CD4-positive, alpha-beta memory T cell (primary cell): ENCODE data around the gene MEIS2. TPM values are rescaled to one million over a fixed set of nuclear protein-coding genes. Genes with fewer than 3 reads are reported as not detected.

Experiments used
- CTCF ChIA-PET: fragments of 350-600 bp; sonication (Branson Sonifier 250); formaldehyde crosslinking; loops from one replicate; lab custom pipeline; 2021; ENCODE audit warnings: inconsistent platforms; ENCODE audit not compliant: partially characterized antibody; lab: Charles Lee
- POLR2A ChIA-PET: fragments of 350-600 bp; sonication (Branson Sonifier 250); formaldehyde crosslinking; loops from one replicate; lab custom pipeline; 2021; ENCODE audit not compliant: partially characterized antibody; lab: Charles Lee
- DNase-seq, 5 donors: peaks; one replicate each; pipeline versions ENCODE4 v3.0.0 to v3.0.0-alpha.2; 2020 to 2022; ENCODE audit warnings: mixed read lengths in 1 of 5
- H3K27ac ChIP-seq: one replicate; pipeline ENCODE4 v1.7.0; 2013; ENCODE audit warnings: low read depth, low read length
- H3K27me3 ChIP-seq: 2 replicates; pipeline ENCODE4 v1.7.0; 2013; ENCODE audit warnings: mild to moderate bottlenecking, low read length, moderate library complexity; ENCODE audit not compliant: insufficient read depth
- H3K36me3 ChIP-seq: 2 replicates; pipeline ENCODE4 v1.7.0; 2013; ENCODE audit warnings: mild to moderate bottlenecking, low read length, moderate library complexity; ENCODE audit not compliant: insufficient read depth
- H3K4me1 ChIP-seq: 2 replicates; pipeline ENCODE4 v1.7.0; 2013; ENCODE audit warnings: mild to moderate bottlenecking, low read length, moderate library complexity; ENCODE audit not compliant: insufficient read depth
- H3K4me3 ChIP-seq, 2 donors: one replicate each; pipeline ENCODE4 v1.7.0; 2013; ENCODE audit warnings: low read length in 2 of 2, mild to moderate bottlenecking in 1 of 2
- H3K9me3 ChIP-seq, 2 donors: one replicate each; pipeline ENCODE4 v1.7.0; 2013; ENCODE audit warnings: low read length in 2 of 2, control low read depth in 1 of 2; ENCODE audit not compliant: control insufficient read depth in 1 of 2
- H3K27ac Mint-ChIP-seq, 7 donors: one replicate each; pipeline ENCODE4 v1.8.0; 2020 to 2021; ENCODE audit warnings: mixed read lengths in 7 of 7, mild to moderate bottlenecking in 6 of 7, inconsistent platforms in 3 of 7, moderate library complexity in 3 of 7
- H3K27me3 Mint-ChIP-seq, 2 donors: one replicate each; pipeline ENCODE4 v1.8.0; 2020 to 2021; ENCODE audit warnings: mixed read lengths in 2 of 2
- H3K36me3 Mint-ChIP-seq, 2 donors: one replicate each; pipeline ENCODE4 v1.8.0; 2020 to 2021; ENCODE audit warnings: mixed read lengths in 2 of 2, inconsistent platforms in 1 of 2, mild to moderate bottlenecking in 1 of 2
- H3K4me1 Mint-ChIP-seq, 4 donors: one replicate each; pipeline ENCODE4 v1.8.0; 2020 to 2021; ENCODE audit warnings: mixed read lengths in 4 of 4, mild to moderate bottlenecking in 1 of 4
- H3K4me3 Mint-ChIP-seq, 8 donors: one replicate each; pipeline ENCODE4 v1.8.0; 2020 to 2021; ENCODE audit warnings: mixed read lengths in 8 of 8, mild to moderate bottlenecking in 7 of 8, moderate library complexity in 6 of 8, inconsistent platforms in 3 of 8
- H3K9me3 Mint-ChIP-seq, 8 donors: one replicate each; pipeline ENCODE4 v1.8.0; 2020 to 2021; ENCODE audit warnings: mixed read lengths in 8 of 8, mild to moderate bottlenecking in 5 of 8, inconsistent platforms in 3 of 8, moderate library complexity in 1 of 8
- intact Hi-C: fragments of 100-400 bp; cut with micrococcal nuclease; formaldehyde crosslinking; loops from one replicate; pipeline ENCODE4 v1.15.1; 2023
- polyA plus RNA-seq, 2 donors: library from polyadenylated mRNA; unstranded; fragments of 300-500 nt; fragmentation: Illumina TruSeq; gene quantifications; one replicate each; pipeline ENCODE4 v1.2.3, GENCODE V29; 2021
- total RNA-seq, 2 experiments: library from RNA; stranded (reverse); gene quantifications; one replicate each; pipeline ENCODE4 v1.2.3, GENCODE V29; 2021

MEIS2 gene
- total and polyA plus RNA-seq, 4 experiments from 2014 or later, result not detected

DNA sequence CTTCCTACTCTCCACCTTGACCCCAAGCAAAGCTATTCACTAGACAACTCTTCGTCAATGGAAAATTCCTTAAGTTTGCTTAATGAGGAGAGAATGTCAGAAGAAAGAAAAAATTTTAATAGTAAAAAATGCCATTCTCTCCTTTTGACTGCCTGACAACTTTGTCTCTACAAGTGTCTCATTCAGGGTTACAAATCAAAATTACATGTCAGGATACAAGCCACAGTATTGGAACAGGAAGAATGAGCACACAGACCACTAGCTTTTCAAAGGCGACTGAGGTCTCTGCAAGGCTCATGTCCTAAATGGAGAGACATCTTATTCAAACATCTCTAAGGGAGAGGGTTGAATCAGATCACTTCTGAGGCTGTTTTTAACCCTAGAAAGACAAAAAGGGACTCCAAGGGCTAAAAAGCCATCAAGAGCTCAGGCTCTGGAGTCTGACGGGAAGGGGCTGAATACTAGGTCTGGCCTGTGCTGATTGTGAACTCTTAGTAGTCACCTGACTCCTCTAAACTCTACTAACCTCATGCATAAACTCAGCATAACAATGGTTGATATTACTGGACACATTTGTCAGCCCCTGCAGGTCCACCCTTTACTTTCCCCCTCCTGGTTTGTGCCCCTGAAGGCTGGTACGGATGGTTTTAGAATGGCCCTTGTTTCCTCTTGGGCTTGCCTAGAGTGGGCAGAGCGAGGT lies 12.8 kb upstream of the MEIS2 start:
- Histone ChIP-seq H3K27me3 (peaks cover 41% of the 10 kb centered on the region), H3K27ac (no peak overlapping the region), H3K36me3 (no peaks in the 10 kb centered on the region), H3K9me3 (no peaks in the 10 kb centered on the region), H3K4me1 (peaks cover 9% of the 10 kb centered on the region), H3K4me3 (no peak overlapping the region)
- intact Hi-C loops, result no loop called here
- Mint-ChIP-seq H3K9me3 (peaks cover 0 to 35% (median 26%) of the 10 kb centered on the region in 8 donors), H3K36me3 (peaks cover 3 to 4% of the 10 kb centered on the region in 2 donors), H3K27me3 (peaks cover 45 to 50% of the 10 kb centered on the region in 2 donors), H3K4me3 (no peak overlapping the region), H3K27ac (no peak overlapping the region), H3K4me1 (peaks cover 8 to 20% (median 13%) of the 10 kb centered on the region in 4 donors)
- ChIA-PET POLR2A (no interaction called here), CTCF (no interaction called here)
- DNase-seq, result no peak

- Histone ChIP-seq H3K27me3 (peaks cover 47% of the 10 kb centered on the region), H3K36me3 (no peaks in the 10 kb centered on the region), H3K9me3 (no peaks in the 10 kb centered on the region), H3K27ac (no peak overlapping the region), H3K4me3 (no peak overlapping the region), H3K4me1 (peaks cover 9% of the 10 kb centered on the region)
- ChIA-PET CTCF (no interaction called here), POLR2A (no interaction called here)
- intact Hi-C loops, result no loop called here
- Mint-ChIP-seq H3K4me1 (peaks cover 10 to 20% (median 13%) of the 10 kb centered on the region in 4 donors), H3K4me3 (peak overlapping the region in 1 of 8 donors; percentile 31), H3K36me3 (peaks cover 3 to 4% of the 10 kb centered on the region in 2 donors), H3K27me3 (peaks cover 53 to 60% of the 10 kb centered on the region in 2 donors), H3K9me3 (peaks cover 0 to 43% (median 31%) of the 10 kb centered on the region in 8 donors), H3K27ac (peak overlapping the region in 1 of 7 donors; percentile 71)
- DNase-seq, result no peak
These were observed 11.8 kb upstream of the MEIS2 start for GRCh38 chr15:37112171-37112570.

- no peaks in the 10 kb centered on the region for H3K9me3 ChIP-seq
- peaks cover 50% of the 10 kb centered on the region for H3K27me3 ChIP-seq
- intact Hi-C loops, result no loop called here
- H3K27ac ChIP-seq, result no peak overlapping the region
- H3K36me3 ChIP-seq, result no peaks in the 10 kb centered on the region
- DNase-seq, result no peak
- ChIA-PET POLR2A (no interaction called here), CTCF (no interaction called here)
- no peak overlapping the region for H3K4me3 ChIP-seq
- H3K4me3 Mint-ChIP-seq, result peak overlapping the region in 4 of 8 donors; percentile 4 to 79 (median 54)
- peaks cover 3 to 4% of the 10 kb centered on the region in 2 donors for H3K36me3 Mint-ChIP-seq
- peaks cover 58 to 66% of the 10 kb centered on the region in 2 donors for H3K27me3 Mint-ChIP-seq
- H3K9me3 Mint-ChIP-seq, result peaks cover 0 to 47% (median 31%) of the 10 kb centered on the region in 8 donors
- no peak overlapping the region for H3K27ac Mint-ChIP-seq
- H3K4me1 ChIP-seq, result peaks cover 9% of the 10 kb centered on the region
- peaks cover 10 to 20% (median 15%) of the 10 kb centered on the region in 4 donors for H3K4me1 Mint-ChIP-seq
These were observed 11.0 kb upstream of the MEIS2 start for GRCh38 chr15:37111427-37111717.

GRCh38 chr15:37109872-37110572 lies 9.7 kb upstream of the MEIS2 start:
- intact Hi-C loops, result no loop called here
- peaks cover 3 to 4% of the 10 kb centered on the region in 2 donors for H3K36me3 Mint-ChIP-seq
- Histone ChIP-seq H3K27me3 (peaks cover 54% of the 10 kb centered on the region), H3K27ac (no peak overlapping the region), H3K36me3 (no peaks in the 10 kb centered on the region), H3K9me3 (no peaks in the 10 kb centered on the region), H3K4me1 (peaks cover 9% of the 10 kb centered on the region), H3K4me3 (no peak overlapping the region)
- peak overlapping the region in 6 of 8 donors; percentile 10 to 79 (median 36) for H3K4me3 Mint-ChIP-seq
- peaks cover 10 to 20% (median 15%) of the 10 kb centered on the region in 4 donors for H3K4me1 Mint-ChIP-seq
- no peak for DNase-seq
- H3K9me3 Mint-ChIP-seq, result peaks cover 2 to 51% (median 34%) of the 10 kb centered on the region in 8 donors
- peaks cover 60 to 70% of the 10 kb centered on the region in 2 donors for H3K27me3 Mint-ChIP-seq
- peak overlapping the region in 1 of 7 donors; percentile 7 for H3K27ac Mint-ChIP-seq
- ChIA-PET CTCF (no interaction called here), POLR2A (no interaction called here)

- ChIA-PET POLR2A (no interaction called here), CTCF (no interaction called here)
- peaks cover 2 to 55% (median 39%) of the 10 kb centered on the region in 8 donors for H3K9me3 Mint-ChIP-seq
- no peak overlapping the region for H3K4me3 ChIP-seq
- peaks cover 10 to 20% (median 15%) of the 10 kb centered on the region in 4 donors for H3K4me1 Mint-ChIP-seq
- H3K4me3 Mint-ChIP-seq, result peak overlapping the region in 4 of 8 donors; percentile 13 to 56 (median 51)
- H3K27me3 Mint-ChIP-seq, result peaks cover 66 to 77% of the 10 kb centered on the region in 2 donors
- H3K36me3 ChIP-seq, result no peaks in the 10 kb centered on the region
- no peak overlapping the region for H3K27ac ChIP-seq
- H3K27me3 ChIP-seq, result peaks cover 58% of the 10 kb centered on the region
- DNase-seq, result no peak
- peaks cover 3 to 4% of the 10 kb centered on the region in 2 donors for H3K36me3 Mint-ChIP-seq
- H3K27ac Mint-ChIP-seq, result no peak overlapping the region
- peaks cover 9% of the 10 kb centered on the region for H3K4me1 ChIP-seq
- intact Hi-C loops, result no loop called here
- no peaks in the 10 kb centered on the region for H3K9me3 ChIP-seq
These were observed 9.0 kb upstream of the MEIS2 start for GRCh38 chr15:37109168-37109871.

DNA sequence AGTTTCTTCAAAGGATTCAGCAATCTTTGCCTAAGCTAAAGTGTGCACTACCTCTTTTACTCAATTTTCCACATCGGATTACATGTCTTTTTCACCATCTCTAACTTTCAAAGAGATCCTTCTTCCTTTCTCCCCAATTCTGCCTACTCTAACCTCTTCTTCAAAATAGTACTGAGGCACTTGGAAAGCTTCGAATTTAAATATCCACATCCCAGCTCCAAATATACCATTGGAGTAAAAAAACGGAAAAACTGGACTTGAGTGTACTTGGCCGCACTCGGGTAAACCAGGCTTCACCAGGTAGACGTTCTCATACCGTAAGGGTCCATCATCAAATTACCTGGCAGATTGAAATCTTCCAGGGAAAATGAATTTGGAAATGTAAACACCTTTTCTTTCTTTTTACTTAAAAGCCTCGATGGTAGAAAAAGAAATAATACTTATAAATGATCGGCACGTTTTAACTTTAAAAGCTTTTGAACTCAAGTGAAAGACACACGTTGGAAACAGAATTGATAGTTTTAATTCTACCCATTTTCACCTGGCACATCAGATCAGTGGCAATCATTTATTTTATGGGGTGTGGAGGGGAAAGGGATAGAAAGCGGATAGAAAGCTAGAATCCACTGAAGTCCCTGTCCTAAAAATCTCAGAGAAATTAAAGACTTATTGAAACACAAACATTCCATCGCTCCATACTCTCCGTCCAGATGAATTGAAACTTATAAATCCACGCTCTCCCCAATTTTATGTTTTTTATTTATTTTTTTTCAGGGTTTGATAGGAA lies 8.2 kb upstream of the MEIS2 start:
- peaks cover 10 to 20% (median 15%) of the 10 kb centered on the region in 4 donors for H3K4me1 Mint-ChIP-seq
- H3K36me3 Mint-ChIP-seq, result peaks cover 3 to 4% of the 10 kb centered on the region in 2 donors
- Histone ChIP-seq H3K4me1 (peaks cover 9% of the 10 kb centered on the region), H3K4me3 (no peak overlapping the region), H3K27ac (no peak overlapping the region), H3K36me3 (no peaks in the 10 kb centered on the region), H3K27me3 (peaks cover 63% of the 10 kb centered on the region), H3K9me3 (no peaks in the 10 kb centered on the region)
- H3K4me3 Mint-ChIP-seq, result no peak overlapping the region
- CTCF ChIA-PET, result interaction anchor here (0.7 kb wide), 1 partner anchor 1087 kb away, joined by 3 read pairs; no protein-coding TSS in a partner anchor
- no peak for DNase-seq
- intact Hi-C loops, result no loop called here
- peaks cover 71 to 84% of the 10 kb centered on the region in 2 donors for H3K27me3 Mint-ChIP-seq
- H3K9me3 Mint-ChIP-seq, result peaks cover 2 to 63% (median 42%) of the 10 kb centered on the region in 8 donors
- POLR2A ChIA-PET, result no interaction called here
- peak overlapping the region in 1 of 7 donors; percentile 60 for H3K27ac Mint-ChIP-seq
